GM12878 (cell line): Measurements from ENCODE around the gene BMP2.

ENCODE experiments used
- DPF2 ChIP-seq: fragments of 450-650 bp; IDR thresholded peaks from 2 replicates; pipeline ENCODE4 v1.6.1; 2017; ENCODE audit warnings: mild to moderate bottlenecking
- ETV6 ChIP-seq, 2 experiments: fragments of 450-650 bp in 1 of 2; IDR thresholded peaks in 1 of 2; conservative IDR thresholded peaks in 1 of 2; 2 replicates each; pipeline ENCODE4 v1.6.1; 2014; ENCODE audit warnings: antibody characterized with exemption in 1 of 2, borderline replicate concordance in 1 of 2, low read depth in 1 of 2, mild to moderate bottlenecking in 1 of 2, moderate library complexity in 1 of 2
- JUNB ChIP-seq: IDR thresholded peaks from 2 replicates; pipeline ENCODE4 v1.6.1; 2016; ENCODE audit warnings: antibody characterized with exemption, mild to moderate bottlenecking
- KAT2A ChIP-seq: conservative IDR thresholded peaks from 2 replicates; pipeline ENCODE4 v1.6.1; 2011; ENCODE audit warnings: low read depth, low read length; ENCODE audit not compliant: control insufficient read depth
- POLR2AphosphoS5 ChIP-seq: IDR thresholded peaks from 2 replicates; pipeline ENCODE4 v1.6.1; 2011; ENCODE audit warnings: mild to moderate bottlenecking, low read length, inconsistent platforms
- RAD21 ChIP-seq: IDR thresholded peaks from 2 replicates; pipeline ENCODE4 v1.6.1; 2011; ENCODE audit warnings: mild to moderate bottlenecking, low read depth, low read length, moderate library complexity; ENCODE audit not compliant: insufficient read depth
- RCOR1 ChIP-seq: conservative IDR thresholded peaks from 2 replicates; pipeline ENCODE4 v1.6.1; 2012; ENCODE audit warnings: low read depth, low read length, improper control_type of control experiment
- SRF ChIP-seq, 2 experiments: IDR thresholded peaks; 2 replicates each; pipeline ENCODE4 v1.6.1; 2011; ENCODE audit warnings: low read depth in 2 of 2, low read length in 2 of 2, mild to moderate bottlenecking in 1 of 2, moderate library complexity in 1 of 2
- STAT3 ChIP-seq: IDR thresholded peaks from 2 replicates; pipeline ENCODE4 v1.6.1; 2011; ENCODE audit warnings: low read depth, low read length, improper control_type of control experiment
- YY1 ChIP-seq: IDR thresholded peaks from 2 replicates; pipeline ENCODE4 v1.6.1; 2011; ENCODE audit warnings: low read depth, mild to moderate bottlenecking, low read length
- ZBTB33 ChIP-seq: fragments of 450-650 bp; IDR thresholded peaks from 2 replicates; pipeline ENCODE4 v1.6.1; 2017; ENCODE audit warnings: mild to moderate bottlenecking

- no peak for TF ChIP-seq YY1
- no peak for TF ChIP-seq ETV6 (conservative IDR thresholded peaks at IDR 0.05 in 1 of 2, IDR thresholded peaks at IDR 0.05 in 1 of 2; ENCODE audit: borderline replicate concordance in 1 of 2, low read depth in 1 of 2)
- no peak for TF ChIP-seq DPF2
- TF ChIP-seq STAT3, result no peak
- TF ChIP-seq POLR2AphosphoS5, result no peak
- no peak for TF ChIP-seq JUNB
- no peak for TF ChIP-seq RCOR1
- TF ChIP-seq SRF (IDR thresholded peaks at IDR 0.05; ENCODE audit: low read depth in 2 of 2, low read length in 2 of 2), result no peak
- TF ChIP-seq KAT2A, result no peak
- TF ChIP-seq RAD21, result no peak
- no peak for TF ChIP-seq ZBTB33
Measured at GRCh38 chr20:6784767-6785166, 17.3 kb downstream of the BMP2 start.
